ENCODE data around the gene PRKAB1. TPM values are rescaled to one million over a fixed set of nuclear protein-coding genes. Genes with fewer than 3 reads are reported as not detected.
A peak's percentile ranks its signal among the peaks of the same experiment; 100 is the strongest.

PRKAB1 gene
- total and polyA plus RNA-seq, 9 of the 15 experiments (the other 6 are each of a cell fraction or from before 2014, with no cell fraction given): 32.6 to 94.2 (median 63.8) TPM

DNA sequence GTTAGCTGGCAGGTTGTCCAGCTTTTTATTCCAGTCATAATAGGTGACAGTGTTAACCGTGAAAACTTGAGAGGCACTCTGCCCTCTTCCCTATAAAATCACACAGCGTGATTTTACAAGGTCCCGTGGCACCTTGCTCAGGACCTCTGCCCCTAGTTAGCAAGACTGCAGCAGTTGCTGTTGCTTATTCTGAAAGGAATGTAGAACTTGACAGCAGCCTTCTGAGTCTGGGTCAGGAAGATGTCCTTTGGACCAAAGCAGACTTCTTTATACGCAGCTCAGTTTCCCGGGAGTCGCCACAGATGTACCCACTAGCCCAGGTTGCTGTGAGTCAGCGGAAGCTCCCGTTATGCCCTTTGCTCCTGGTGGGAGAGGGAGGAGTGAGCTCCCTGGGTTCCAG, 13.2 kb downstream of the PRKAB1 start:
- no peak for FAIRE-seq
- no peaks in the 10 kb centered on the region; a peak in 3 of 5 replicates for H3K4me1 ChIP-seq (replicated peaks in 1 of 2; ENCODE audit: control insufficient read depth in 2 of 2, insufficient read depth in 2 of 2, low read length in 2 of 2)
- no peak for DNase-seq (ENCODE audit: extremely low read depth in 1 of 4, low spot score in 3 of 4)
- TF ChIP-seq, protein P1, sequence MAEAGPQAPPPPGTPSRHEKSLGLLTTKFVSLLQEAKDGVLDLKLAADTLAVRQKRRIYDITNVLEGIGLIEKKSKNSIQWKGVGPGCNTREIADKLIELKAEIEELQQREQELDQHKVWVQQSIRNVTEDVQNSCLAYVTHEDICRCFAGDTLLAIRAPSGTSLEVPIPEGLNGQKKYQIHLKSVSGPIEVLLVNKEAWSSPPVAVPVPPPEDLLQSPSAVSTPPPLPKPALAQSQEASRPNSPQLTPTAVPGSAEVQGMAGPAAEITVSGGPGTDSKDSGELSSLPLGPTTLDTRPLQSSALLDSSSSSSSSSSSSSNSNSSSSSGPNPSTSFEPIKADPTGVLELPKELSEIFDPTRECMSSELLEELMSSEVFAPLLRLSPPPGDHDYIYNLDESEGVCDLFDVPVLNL (CRISPR knock-in tag; IDR thresholded peaks at IDR 0.05; ENCODE audit: low read depth): no peak
- TF ChIP-seq ATF1 (CRISPR knock-in tag; IDR thresholded peaks at IDR 0.05) (no peak), ATF1 (tag; IDR thresholded peaks at IDR 0.05) (no peak), POLR2A (conservative IDR thresholded peaks at IDR 0.05) (0 out of 2 replicates have a peak, but pooled peaks have one; percentile 1), SUPT5H (IDR thresholded peaks at IDR 0.05) (peak; percentile 13; the same call in 1 of the 2 replicates)
- TF ChIP-seq, protein P2, sequence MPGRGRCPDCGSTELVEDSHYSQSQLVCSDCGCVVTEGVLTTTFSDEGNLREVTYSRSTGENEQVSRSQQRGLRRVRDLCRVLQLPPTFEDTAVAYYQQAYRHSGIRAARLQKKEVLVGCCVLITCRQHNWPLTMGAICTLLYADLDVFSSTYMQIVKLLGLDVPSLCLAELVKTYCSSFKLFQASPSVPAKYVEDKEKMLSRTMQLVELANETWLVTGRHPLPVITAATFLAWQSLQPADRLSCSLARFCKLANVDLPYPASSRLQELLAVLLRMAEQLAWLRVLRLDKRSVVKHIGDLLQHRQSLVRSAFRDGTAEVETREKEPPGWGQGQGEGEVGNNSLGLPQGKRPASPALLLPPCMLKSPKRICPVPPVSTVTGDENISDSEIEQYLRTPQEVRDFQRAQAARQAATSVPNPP (IDR thresholded peaks at IDR 0.05; ENCODE audit: borderline replicate concordance, insufficient read depth, insufficient read length): no peak
- no peak overlapping the region for H3K4me2 ChIP-seq (ENCODE audit: insufficient read depth, low read length)
- POLR2A ChIA-PET: interaction anchor here (0.6 to 5.4 kb wide), 11 partner anchors 8 to 437 kb away, joined by 3 to 44 read pairs (median 10); partner anchors contain the start of genes BICDL1 and PRKAB1
- H3K9me1 ChIP-seq (ENCODE audit: control insufficient read depth, insufficient read depth, low read length): no peaks in the 10 kb centered on the region
- CTCF ChIA-PET (ENCODE audit: low intra/inter-chr PET ratio): no interaction called here
- H3K36me3 ChIP-seq (ENCODE audit: control insufficient read depth, insufficient read depth, low read length): peaks cover 64% of the 10 kb centered on the region
- peaks cover 5% of the 10 kb centered on the region; the same call in 1 of the 3 replicates for H3K79me2 ChIP-seq (ENCODE audit: control insufficient read depth, insufficient read depth, low read length)
- H3K9ac ChIP-seq (ENCODE audit: insufficient read depth in 1 of 2, low read depth in 2 of 2, low read length in 2 of 2): no peak overlapping the region
- in situ Hi-C loops (cut with MboI): no loop called here
- BruUV-seq (replicated peaks): TSS peak; percentile 16
- H3K9me3 ChIP-seq (replicated peaks; ENCODE audit: control insufficient read depth, insufficient read depth, low read depth, low read length): no peaks in the 10 kb centered on the region
- H3K27ac ChIP-seq (ENCODE audit: extremely low read depth, low read depth, low read length): no peak overlapping the region
- no peaks in the 10 kb centered on the region for H4K20me1 ChIP-seq (replicated peaks; ENCODE audit: control insufficient read depth, insufficient read depth, low read length)
- intact Hi-C loops (cut with micrococcal nuclease): no loop called here
- no peaks in the 10 kb centered on the region for H3K27me3 ChIP-seq (ENCODE audit: control insufficient read depth in 2 of 2, insufficient read depth in 2 of 2, low read length in 2 of 2)
- H2AFZ ChIP-seq (ENCODE audit: low read depth, low read length): no peak overlapping the region
- no peak for ATAC-seq
- WGBS (ENCODE audit: insufficient coverage, low coverage, missing lambda C conversion rate): 94% methylated on average over 8 of the region's 8 CpGs
- no peak overlapping the region for H3K4me3 ChIP-seq

Measured in K562 (cell line).